ENCODE results near the gene LPAR1.

Gene LPAR1

GRCh38 chr9:110975278-110975677, 63.0 kb downstream of the LPAR1 start:
- DNase-seq: no peak
- no peaks in the 10 kb centered on the region for H3K36me3 ChIP-seq (replicated peaks)
- in situ Hi-C loops (cut with HindIII; ENCODE audit: low pct_ligation_motif_present, low sequenced_read_pairs): no loop called here
- TF ChIP-seq CTCF (IDR thresholded peaks at IDR 0.05; ENCODE audit: low read depth, low read length, missing control alignments): no peak
- H3K27ac ChIP-seq: no peak overlapping the region
- H3K4me3 ChIP-seq (ENCODE audit: low read depth, low read length): no peak overlapping the region
- H3K27me3 ChIP-seq (replicated peaks): no peaks in the 10 kb centered on the region

- in situ Hi-C loops (cut with HindIII; ENCODE audit: low pct_ligation_motif_present, low sequenced_read_pairs): no loop called here
- Histone ChIP-seq H3K4me3 (ENCODE audit: low read depth, low read length) (no peak overlapping the region), H3K27ac (no peak overlapping the region), H3K36me3 (replicated peaks) (no peaks in the 10 kb centered on the region), H3K27me3 (replicated peaks) (no peaks in the 10 kb centered on the region)
- TF ChIP-seq CTCF (IDR thresholded peaks at IDR 0.05; ENCODE audit: low read depth, low read length, missing control alignments): no peak
- no peak for DNase-seq
Measured at GRCh38 chr9:110971705-110972104, 66.6 kb downstream of the LPAR1 start.

GRCh38 chr9:110971234-110971633, 67.0 kb downstream of the LPAR1 start:
- in situ Hi-C loops (cut with HindIII; ENCODE audit: low pct_ligation_motif_present, low sequenced_read_pairs): no loop called here
- Histone ChIP-seq H3K27ac (no peak overlapping the region), H3K4me3 (ENCODE audit: low read depth, low read length) (no peak overlapping the region), H3K27me3 (replicated peaks) (no peaks in the 10 kb centered on the region), H3K36me3 (replicated peaks) (no peaks in the 10 kb centered on the region)
- DNase-seq: no peak
- TF ChIP-seq CTCF (IDR thresholded peaks at IDR 0.05; ENCODE audit: low read depth, low read length, missing control alignments): no peak

- in situ Hi-C loops (cut with HindIII; ENCODE audit: low pct_ligation_motif_present, low sequenced_read_pairs): no loop called here
- no peak overlapping the region for H3K4me3 ChIP-seq (ENCODE audit: low read depth, low read length)
- no peak for TF ChIP-seq CTCF (IDR thresholded peaks at IDR 0.05; ENCODE audit: low read depth, low read length, missing control alignments)
- no peaks in the 10 kb centered on the region for H3K27me3 ChIP-seq (replicated peaks)
- H3K36me3 ChIP-seq (replicated peaks): no peaks in the 10 kb centered on the region
- DNase-seq: peak; percentile 80
- H3K27ac ChIP-seq: no peak overlapping the region
Measured at GRCh38 chr9:110969971-110970386, 68.3 kb downstream of the LPAR1 start.

GRCh38 chr9:110968096-110968495, 70.2 kb downstream of the LPAR1 start:
- H3K4me3 ChIP-seq (ENCODE audit: low read depth, low read length): no peak overlapping the region
- no peak overlapping the region for H3K27ac ChIP-seq
- H3K36me3 ChIP-seq (replicated peaks): no peaks in the 10 kb centered on the region
- in situ Hi-C loops (cut with HindIII; ENCODE audit: low pct_ligation_motif_present, low sequenced_read_pairs): no loop called here
- no peak for DNase-seq
- TF ChIP-seq CTCF (IDR thresholded peaks at IDR 0.05; ENCODE audit: low read depth, low read length, missing control alignments): no peak
- H3K27me3 ChIP-seq (replicated peaks): no peaks in the 10 kb centered on the region

GRCh38 chr9:110967196-110967595, 71.1 kb downstream of the LPAR1 start:
- no peaks in the 10 kb centered on the region for H3K36me3 ChIP-seq (replicated peaks)
- in situ Hi-C loops (cut with HindIII; ENCODE audit: low pct_ligation_motif_present, low sequenced_read_pairs): no loop called here
- TF ChIP-seq CTCF (IDR thresholded peaks at IDR 0.05; ENCODE audit: low read depth, low read length, missing control alignments): no peak
- H3K27ac ChIP-seq: no peak overlapping the region
- DNase-seq: no peak
- H3K27me3 ChIP-seq (replicated peaks): no peaks in the 10 kb centered on the region
- H3K4me3 ChIP-seq (ENCODE audit: low read depth, low read length): no peak overlapping the region
